Gastroesophageal sphincter (tissue), 4 donors: ENCODE measurements around the gene NKX1-2. TPM values are rescaled to one million over a fixed set of nuclear protein-coding genes. Genes with fewer than 3 reads are reported as not detected.
"Not testable (repeated sequence)": the region's sequence is repeated elsewhere in the genome, so short reads cannot be mapped to it uniquely, and the experiment has no call there.

ENCODE experiments used
- ATAC-seq: fragments of 150-250 bp; one replicate; pipeline ENCODE4 v1.9.1; 2016; ENCODE audit warnings: mild to moderate bottlenecking, moderate library complexity
- H3K27ac ChIP-seq, 4 donors: fragments of 200-600 bp; sonication (generic) in 3 of 4; 1 replicate in 3 of 4; 2 replicates in 1 of 4; pipeline ENCODE4 v1.5.1; 2016 to 2019
- H3K27me3 ChIP-seq: fragments of 200-600 bp; sonication (generic); one replicate; pipeline ENCODE4 v1.5.1; 2019
- H3K36me3 ChIP-seq, 2 donors: fragments of 200-600 bp; sonication (generic); one replicate each; pipeline ENCODE4 v1.5.1; 2019; ENCODE audit warnings: control low read depth in 1 of 2
- H3K4me1 ChIP-seq, 3 donors: fragments of 200-600 bp; sonication (generic); 1 replicate in 2 of 3; 2 replicates in 1 of 3; pipeline ENCODE4 v1.5.1; 2016 to 2019; ENCODE audit warnings: control low read depth in 2 of 3
- H3K4me3 ChIP-seq, 2 donors: fragments of 200-600 bp; sonication (generic); one replicate each; pipeline ENCODE4 v1.5.1; 2019; ENCODE audit warnings: mild to moderate bottlenecking in 1 of 2, moderate library complexity in 1 of 2
- H3K9me3 ChIP-seq, 3 donors: fragments of 200-600 bp; sonication (generic); one replicate each; pipeline ENCODE4 v1.5.1; 2017 to 2019; ENCODE audit warnings: control low read depth in 2 of 3
- CTCF ChIP-seq, 4 experiments: fragments of 200-600 bp in 2 of 4; fragments of 450-650 bp in 2 of 4; sonication (generic) in 1 of 4; IDR thresholded peaks; one replicate each; pipeline ENCODE4 v1.5.1; 2017 to 2019; ENCODE audit warnings: antibody characterized with exemption in 4 of 4, mild to moderate bottlenecking in 2 of 4, moderate library complexity in 2 of 4
- EP300 ChIP-seq: sonication (generic); formaldehyde crosslinking; IDR thresholded peaks from one replicate; pipeline ENCODE4 v1.6.1; 2017; ENCODE audit warnings: antibody characterized with exemption, mild to moderate bottlenecking
- POLR2A ChIP-seq, 2 donors: fragments of 450-650 bp; IDR thresholded peaks; one replicate each; pipeline ENCODE4 v1.6.1; 2017; ENCODE audit warnings: antibody characterized with exemption in 2 of 2, mild to moderate bottlenecking in 2 of 2, moderate library complexity in 1 of 2
- POLR2AphosphoS5 ChIP-seq: sonication (generic); formaldehyde crosslinking; IDR thresholded peaks from one replicate; pipeline ENCODE4 v1.6.1; 2017; ENCODE audit warnings: antibody characterized with exemption
- WGBS, 2 donors: methylation state at CpG; one replicate each; pipeline ENCODE4 v1.1.5; 2018; ENCODE audit warnings: low coverage in 1 of 2; 5-methylcytosine and 5-hydroxymethylcytosine counted together
- total RNA-seq, 4 donors: library from RNA; depleted of rRNA; stranded (reverse); fragments of >200 nt; gene quantifications; one replicate each; pipeline ENCODE4 v1.1.0, GENCODE V29; 2016

The NKX1-2 gene
- total RNA-seq, 4 donors from 2014 or later: 0.12 TPM; not detected in 3

- peaks cover 88% of the 10 kb centered on the region for H3K27me3 ChIP-seq
These were observed 444 bp downstream of the NKX1-2 start for GRCh38 chr10:124449170-124450011.

GRCh38 chr10:124448696-124449169 lies 1.1 kb downstream of the NKX1-2 start:
- Histone ChIP-seq H3K27ac (no peak overlapping the region), H3K27me3 (peaks cover 88% of the 10 kb centered on the region), H3K4me1 (peaks cover 0 to 37% (median 17%) of the 10 kb centered on the region in 3 donors), H3K36me3 (no peaks in the 10 kb centered on the region), H3K9me3 (no peaks in the 10 kb centered on the region), H3K4me3 (no peak overlapping the region)
- no CpG with 5 or more reads among the region's 26 CpGs for WGBS, 2 donors
- no peak for ATAC-seq
- TF ChIP-seq POLR2AphosphoS5 (no peak), CTCF (IDR thresholded peaks at IDR 0.05) (no peak), EP300 (no peak), POLR2A (IDR thresholded peaks at IDR 0.05) (no peak)

More at GRCh38 chr10:124449170-124450011, 444 bp downstream of the NKX1-2 start:
- no peak for ATAC-seq
- 0% methylated on average over 4 of the region's 59 CpGs; no CpG with 5 or more reads in 1 of the 2 donors for WGBS, 2 donors
- Histone ChIP-seq H3K4me1 (peaks cover 0 to 37% (median 17%) of the 10 kb centered on the region in 3 donors), H3K36me3 (no peaks in the 10 kb centered on the region), H3K9me3 (no peaks in the 10 kb centered on the region), H3K4me3 (peak overlapping the region in 1 of 2 donors; percentile 35), H3K27ac (no peak overlapping the region)
- TF ChIP-seq POLR2AphosphoS5 (no peak), POLR2A (IDR thresholded peaks at IDR 0.05) (no peak), CTCF (IDR thresholded peaks at IDR 0.05) (no peak), EP300 (no peak)

- H3K4me3 ChIP-seq: peak overlapping the region in 1 of 2 donors; percentile 39
- 0 to 11% methylated on average over 2 to 12 of the region's 60 CpGs for WGBS, 2 donors
- peaks cover 0 to 37% (median 17%) of the 10 kb centered on the region in 3 donors for H3K4me1 ChIP-seq
- ATAC-seq: no peak
- H3K27me3 ChIP-seq: peaks cover 88% of the 10 kb centered on the region
- TF ChIP-seq EP300: no peak
- TF ChIP-seq POLR2A (IDR thresholded peaks at IDR 0.05): no peak
- no peak for TF ChIP-seq CTCF (IDR thresholded peaks at IDR 0.05)
- TF ChIP-seq POLR2AphosphoS5: no peak
- no peaks in the 10 kb centered on the region for H3K36me3 ChIP-seq
- H3K27ac ChIP-seq: no peak overlapping the region
- no peaks in the 10 kb centered on the region for H3K9me3 ChIP-seq
These were observed 1.9 kb downstream of the NKX1-2 start for GRCh38 chr10:124447751-124448466.

- H3K4me3 ChIP-seq: peak overlapping the region in 1 of 2 donors; percentile 39
- 17 to 19% methylated on average over 17 to 32 of the region's 71 CpGs for WGBS, 2 donors
- H3K27me3 ChIP-seq: peaks cover 87% of the 10 kb centered on the region
- TF ChIP-seq POLR2AphosphoS5 (no peak), EP300 (no peak), POLR2A (IDR thresholded peaks at IDR 0.05) (no peak), CTCF (IDR thresholded peaks at IDR 0.05) (no peak)
- no peaks in the 10 kb centered on the region for H3K36me3 ChIP-seq
- H3K27ac ChIP-seq: no peak overlapping the region
- ATAC-seq: no peak
- no peaks in the 10 kb centered on the region for H3K9me3 ChIP-seq
- H3K4me1 ChIP-seq: peaks cover 0 to 37% (median 17%) of the 10 kb centered on the region in 3 donors
These were observed 2.7 kb downstream of the NKX1-2 start for GRCh38 chr10:124446830-124447750.

- not testable (repeated sequence) for H3K9me3 ChIP-seq, H3K27ac ChIP-seq, H3K4me3 ChIP-seq, H3K36me3 ChIP-seq, ATAC-seq, H3K4me1 ChIP-seq
- peaks cover 40% of the 10 kb centered on the region for H3K27me3 ChIP-seq
- 67 to 90% methylated on average over 4 to 5 of the region's 5 CpGs for WGBS, 2 donors
These were observed 8.1 kb downstream of the NKX1-2 start for GRCh38 chr10:124441694-124442093.
